B cell (primary cell): ENCODE measurements around the gene ELK3. TPM values are rescaled to one million over a fixed set of nuclear protein-coding genes. Genes with fewer than 3 reads are reported as not detected.

Experiments
- ATAC-seq: fragments of 200-7000 bp; cut with Tn5 transposase; one replicate; pipeline ENCODE4 v1.10.0; 2021; ENCODE audit warnings: low read depth, mild to moderate bottlenecking, moderate number of reproducible peaks, moderate library complexity
- CTCF ChIA-PET: fragments of 350-600 bp; sonication (Branson Sonifier 250); formaldehyde crosslinking; loops from one replicate; lab custom pipeline; 2021; ENCODE audit warnings: antibody characterized with exemption, inconsistent platforms; lab: Charles Lee
- POLR2A ChIA-PET: fragments of 350-600 bp; sonication (Branson Sonifier 250); formaldehyde crosslinking; loops from one replicate; lab custom pipeline; 2021; ENCODE audit warnings: antibody characterized with exemption; lab: Charles Lee
- DNase-seq: peaks from one replicate; pipeline ENCODE4 v3.0.0; 2013
- H2AFZ ChIP-seq: 2 replicates; pipeline ENCODE4 v1.6.1; 2012; ENCODE audit warnings: mild to moderate bottlenecking, low read depth, low read length; ENCODE audit not compliant: insufficient read depth, poor library complexity, severe bottlenecking
- H3K27ac ChIP-seq, 2 donors: 1 replicate in 1 of 2; 2 replicates in 1 of 2; pipeline ENCODE4 v1.5.1; 2012 to 2013; ENCODE audit warnings: low read length in 2 of 2, mild to moderate bottlenecking in 2 of 2, moderate library complexity in 1 of 2
- H3K27me3 ChIP-seq, 4 experiments: fragments of 200-600 bp in 1 of 4; sonication (generic) in 1 of 4; replicated peaks in 1 of 4; 1 replicate in 2 of 4; 2 replicates in 2 of 4; pipeline versions ENCODE4 v1.6.1 to v1.7.0; 2013 to 2016; ENCODE audit warnings: low read length in 3 of 4, mild to moderate bottlenecking in 2 of 4, mixed read lengths in 1 of 4, moderate library complexity in 1 of 4; ENCODE audit not compliant: insufficient read depth in 4 of 4, control insufficient read depth in 3 of 4; ENCODE audit errors: control extremely low read depth in 1 of 4
- H3K36me3 ChIP-seq, 2 experiments: replicated peaks in 1 of 2; 1 replicate in 1 of 2; 2 replicates in 1 of 2; pipeline versions ENCODE4 v1.6.1 to v1.7.1; 2013; ENCODE audit warnings: low read length in 1 of 2; ENCODE audit not compliant: insufficient read depth in 2 of 2, control insufficient read depth in 1 of 2; ENCODE audit errors: control extremely low read depth in 1 of 2, extremely low read depth in 1 of 2
- H3K4me1 ChIP-seq, 2 donors: fragments of 200-600 bp in 1 of 2; sonication (generic) in 1 of 2; 1 replicate in 1 of 2; 2 replicates in 1 of 2; pipeline versions ENCODE4 v1.5.1 to v1.6.1; 2013 to 2017; ENCODE audit warnings: low read length in 2 of 2; ENCODE audit not compliant: control insufficient read depth in 2 of 2, insufficient read depth in 2 of 2
- H3K4me2 ChIP-seq: replicated peaks from 2 replicates; pipeline ENCODE3; 2012; ENCODE audit warnings: mild to moderate bottlenecking, low read depth, low read length; ENCODE audit not compliant: poor library complexity, severe bottlenecking
- H3K4me3 ChIP-seq, 5 experiments: fragments of 200-600 bp in 1 of 5; sonication (generic) in 1 of 5; 1 replicate in 3 of 5; 2 replicates in 2 of 5; pipeline versions ENCODE4 v1.5.1 to v1.7.0; 2011 to 2016; ENCODE audit warnings: low read length in 4 of 5, mild to moderate bottlenecking in 4 of 5, low read depth in 2 of 5, control low read depth in 1 of 5, moderate library complexity in 1 of 5; ENCODE audit not compliant: insufficient read depth in 1 of 5; ENCODE audit errors: control extremely low read depth in 1 of 5, extremely low read depth in 1 of 5
- H3K79me2 ChIP-seq: fragments of 200-600 bp; sonication (generic); one replicate; pipeline ENCODE4 v1.6.0; 2016; ENCODE audit warnings: low read length; ENCODE audit not compliant: control insufficient read depth, insufficient read depth
- H3K9ac ChIP-seq: fragments of 200-600 bp; sonication (generic); 2 replicates; pipeline ENCODE4 v1.6.1; 2017; ENCODE audit warnings: mild to moderate bottlenecking, low read length, moderate library complexity
- H3K9me3 ChIP-seq, 3 donors: one replicate each; pipeline versions ENCODE4 v1.6.1 to v1.7.1; 2013; ENCODE audit warnings: low read length in 2 of 3; ENCODE audit not compliant: control insufficient read depth in 2 of 3, insufficient read depth in 1 of 3; ENCODE audit errors: control extremely low read depth in 1 of 3
- H4K20me1 ChIP-seq: 2 replicates; pipeline ENCODE4 v1.6.0; 2012; ENCODE audit warnings: mild to moderate bottlenecking, low read length; ENCODE audit not compliant: insufficient read depth, control insufficient read depth, poor library complexity, severe bottlenecking
- H3K27ac Mint-ChIP-seq: one replicate; pipeline ENCODE4 v1.8.0; 2021; ENCODE audit warnings: mixed read lengths
- H3K27me3 Mint-ChIP-seq: one replicate; pipeline ENCODE4 v1.8.0; 2021; ENCODE audit warnings: mixed read lengths
- H3K4me1 Mint-ChIP-seq: one replicate; pipeline ENCODE4 v1.8.0; 2021; ENCODE audit warnings: mixed read lengths
- H3K4me3 Mint-ChIP-seq: one replicate; pipeline ENCODE4 v1.8.0; 2021; ENCODE audit warnings: mixed read lengths
- H3K9me3 Mint-ChIP-seq: one replicate; pipeline ENCODE4 v1.8.0; 2022; ENCODE audit warnings: mixed read lengths; ENCODE audit not compliant: insufficient read depth
- EZH2 ChIP-seq: IDR thresholded peaks from 2 replicates; pipeline ENCODE4 v1.6.1; 2012; ENCODE audit warnings: borderline replicate concordance, low read depth, mild to moderate bottlenecking, moderate library complexity, low read length; ENCODE audit not compliant: insufficient read depth, poor library complexity, severe bottlenecking
- WGBS: methylation state at CpG from one replicate; pipeline ENCODE4 v1.1.5; 2013; ENCODE audit warnings: missing lambda C conversion rate; ENCODE audit not compliant: insufficient coverage; 5-methylcytosine and 5-hydroxymethylcytosine counted together
- intact Hi-C: fragments of 100-400 bp; cut with micrococcal nuclease; formaldehyde crosslinking; loops from one replicate; pipeline ENCODE4 v1.10.0; 2022
- polyA plus RNA-seq: library from polyadenylated mRNA; depleted of rRNA; stranded (reverse); fragments of >200 nt; gene quantifications from 2 replicates; pipeline ENCODE4 v1.2.3, GENCODE V29; 2012
- total RNA-seq, 2 donors: library from RNA; stranded (reverse); fragments of 120-200 nt in 1 of 2; gene quantifications; 1 replicate in 1 of 2; 2 replicates in 1 of 2; pipeline versions ENCODE4 v1.2.3 to v1.2.4, GENCODE V29; 2013 to 2022
- TF ChIP-seq, protein P1 (sequence below): fragments of 200-600 bp; IDR thresholded peaks from one replicate; pipeline ENCODE4 v1.8.0; 2022; ENCODE audit warnings: antibody characterized with exemption, mild to moderate bottlenecking

Gene ELK3
- total and polyA plus RNA-seq, 2 donors (not counting 1 experiment from before 2014, with no cell fraction given): 10.5 to 87.1 TPM

GRCh38 chr12:96265400-96265799 is 71.2 kb downstream of the ELK3 start:
- Mint-ChIP-seq H3K4me3 (no peak overlapping the region), H3K27ac (no peak overlapping the region), H3K9me3 (no peaks in the 10 kb centered on the region), H3K27me3 (no peaks in the 10 kb centered on the region), H3K4me1 (peaks cover 6% of the 10 kb centered on the region)
- ChIA-PET POLR2A (no interaction called here), CTCF (no interaction called here)
- no peak overlapping the region for H3K4me3 ChIP-seq
- WGBS: no CpG with 5 or more reads among the region's 2 CpGs
- H3K27me3 ChIP-seq: no peaks in the 10 kb centered on the region
- H4K20me1 ChIP-seq: peaks cover 3% of the 10 kb centered on the region
- H3K4me2 ChIP-seq: no peak overlapping the region
- H3K9me3 ChIP-seq: no peaks in the 10 kb centered on the region
- TF ChIP-seq, protein P1, sequence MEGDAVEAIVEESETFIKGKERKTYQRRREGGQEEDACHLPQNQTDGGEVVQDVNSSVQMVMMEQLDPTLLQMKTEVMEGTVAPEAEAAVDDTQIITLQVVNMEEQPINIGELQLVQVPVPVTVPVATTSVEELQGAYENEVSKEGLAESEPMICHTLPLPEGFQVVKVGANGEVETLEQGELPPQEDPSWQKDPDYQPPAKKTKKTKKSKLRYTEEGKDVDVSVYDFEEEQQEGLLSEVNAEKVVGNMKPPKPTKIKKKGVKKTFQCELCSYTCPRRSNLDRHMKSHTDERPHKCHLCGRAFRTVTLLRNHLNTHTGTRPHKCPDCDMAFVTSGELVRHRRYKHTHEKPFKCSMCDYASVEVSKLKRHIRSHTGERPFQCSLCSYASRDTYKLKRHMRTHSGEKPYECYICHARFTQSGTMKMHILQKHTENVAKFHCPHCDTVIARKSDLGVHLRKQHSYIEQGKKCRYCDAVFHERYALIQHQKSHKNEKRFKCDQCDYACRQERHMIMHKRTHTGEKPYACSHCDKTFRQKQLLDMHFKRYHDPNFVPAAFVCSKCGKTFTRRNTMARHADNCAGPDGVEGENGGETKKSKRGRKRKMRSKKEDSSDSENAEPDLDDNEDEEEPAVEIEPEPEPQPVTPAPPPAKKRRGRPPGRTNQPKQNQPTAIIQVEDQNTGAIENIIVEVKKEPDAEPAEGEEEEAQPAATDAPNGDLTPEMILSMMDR: no peak
- TF ChIP-seq EZH2: no peak
- no peak overlapping the region for H3K27ac ChIP-seq
- H3K79me2 ChIP-seq: peaks cover 3% of the 10 kb centered on the region
- H2AFZ ChIP-seq: no peak overlapping the region
- no peak overlapping the region for H3K9ac ChIP-seq
- peaks cover 9 to 55% of the 10 kb centered on the region in 2 experiments for H3K36me3 ChIP-seq
- no peaks in the 10 kb centered on the region for H3K4me1 ChIP-seq
- intact Hi-C loops: loop anchor here (5.0 kb wide), 1 partner anchor 37 kb away; no protein-coding TSS in a partner anchor
- ATAC-seq (no peak), DNase-seq (no peak)

DNA sequence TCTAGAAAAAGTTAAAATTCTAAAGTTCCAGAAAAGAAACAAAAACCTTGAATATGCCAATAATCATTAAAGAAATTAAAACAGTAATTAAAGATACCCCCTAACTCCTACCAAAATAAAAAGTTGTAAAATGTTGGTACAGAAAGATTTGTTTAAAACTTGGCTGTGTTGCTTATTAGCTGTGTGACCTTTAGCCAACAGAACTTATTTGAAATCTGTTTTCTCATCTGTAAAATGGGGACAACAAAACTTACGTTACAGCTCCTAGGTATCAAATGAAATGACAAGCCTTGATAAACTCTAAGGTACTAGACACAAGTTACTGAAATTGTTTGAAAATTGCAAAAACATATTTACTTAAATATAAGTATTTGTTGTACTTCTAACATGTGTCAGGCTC is 71.7 kb downstream of the ELK3 start:
- Mint-ChIP-seq H3K9me3 (no peaks in the 10 kb centered on the region), H3K4me1 (peaks cover 6% of the 10 kb centered on the region), H3K27ac (no peak overlapping the region), H3K27me3 (no peaks in the 10 kb centered on the region), H3K4me3 (no peak overlapping the region)
- Histone ChIP-seq H3K27ac (no peak overlapping the region), H3K36me3 (peaks cover 9 to 50% of the 10 kb centered on the region in 2 experiments), H3K79me2 (peaks cover 3% of the 10 kb centered on the region), H3K9me3 (no peaks in the 10 kb centered on the region), H3K9ac (no peak overlapping the region), H2AFZ (no peak overlapping the region), H4K20me1 (peaks cover 3% of the 10 kb centered on the region), H3K4me3 (no peak overlapping the region), H3K4me1 (no peaks in the 10 kb centered on the region), H3K27me3 (no peaks in the 10 kb centered on the region), H3K4me2 (no peak overlapping the region)
- ChIA-PET CTCF (interaction anchor here (1.2 to 1.3 kb wide), 2 partner anchors 44 to 51 kb away, joined by 3 to 4 read pairs; no protein-coding TSS in a partner anchor), POLR2A (no interaction called here)
- no peak for TF ChIP-seq EZH2
- TF ChIP-seq, protein P1: no peak
- ATAC-seq (no peak), DNase-seq (no peak)
- WGBS: no CpG with 5 or more reads among the region's 1 CpG
- intact Hi-C loops: loop anchor here (5.0 kb wide), 1 partner anchor 36 kb away; no protein-coding TSS in a partner anchor
